SU-DHL-6 (cell line): ENCODE results near the gene ARPC5.

Experiments
- H2AFZ ChIP-seq: fragments of 200-600 bp; sonication (generic); 2 replicates; pipeline ENCODE4 v1.6.1; 2014; ENCODE audit warnings: low read depth, mild to moderate bottlenecking, moderate library complexity, mixed read lengths, antibody characterized with exemption, low read length; ENCODE audit not compliant: severe bottlenecking
- H3F3A ChIP-seq: fragments of 200-600 bp; shearing (Covaris generic); 2 replicates; pipeline ENCODE4 v1.6.0; 2016; ENCODE audit warnings: antibody characterized with exemption, mild to moderate bottlenecking; ENCODE audit not compliant: insufficient read depth
- H3K27ac ChIP-seq: fragments of 200-600 bp; sonication (generic); 2 replicates; pipeline ENCODE4 v1.5.1; 2016; ENCODE audit warnings: low read depth, mild to moderate bottlenecking, low read length, moderate library complexity, mixed read lengths
- H3K27me3 ChIP-seq: fragments of 200-600 bp; sonication (generic), shearing (Covaris generic); 2 replicates; pipeline ENCODE4 v1.6.0; 2014; ENCODE audit warnings: mild to moderate bottlenecking, low read length
- H3K36me3 ChIP-seq: fragments of 200-600 bp; sonication (generic); 2 replicates; pipeline ENCODE4 v1.6.1; 2014; ENCODE audit warnings: mild to moderate bottlenecking, low read length, mixed read lengths
- H3K4me2 ChIP-seq: fragments of 300-600, 200-600 bp; shearing (Covaris generic), sonication (generic); 2 replicates; pipeline ENCODE4 v1.6.0; 2014; ENCODE audit warnings: low read length, low read depth, mild to moderate bottlenecking; ENCODE audit not compliant: poor library complexity, severe bottlenecking
- H3K4me3 ChIP-seq: fragments of 200-600 bp; sonication (generic); 2 replicates; pipeline ENCODE4 v1.5.1; 2014; ENCODE audit warnings: antibody characterized with exemption, low read length, mild to moderate bottlenecking, mixed read lengths; ENCODE audit not compliant: insufficient read depth, poor library complexity, severe bottlenecking
- H3K79me2 ChIP-seq: fragments of 200-600 bp; sonication (generic); 2 replicates; pipeline ENCODE4 v1.6.1; 2014; ENCODE audit warnings: mild to moderate bottlenecking, low read length, moderate library complexity; ENCODE audit not compliant: insufficient read depth
- H3K9ac ChIP-seq: fragments of 200-600 bp; sonication (generic); 2 replicates; pipeline ENCODE4 v1.7.0; 2014; ENCODE audit warnings: mild to moderate bottlenecking, low read length
- H3K9me2 ChIP-seq: fragments of 200-600 bp; sonication (generic); replicated peaks from 2 replicates; pipeline ENCODE4 v1.6.1; 2014; ENCODE audit warnings: low read length; ENCODE audit not compliant: insufficient read depth
- H3K9me3 ChIP-seq: fragments of 200-600 bp; sonication (generic); 2 replicates; pipeline ENCODE4 v1.6.1; 2014; ENCODE audit warnings: low read length, mixed read lengths; ENCODE audit not compliant: insufficient read depth
- H4K20me1 ChIP-seq: fragments of 200-600 bp; sonication (generic); 2 replicates; pipeline ENCODE4 v1.6.1; 2014; ENCODE audit warnings: low read depth, mild to moderate bottlenecking, antibody characterized with exemption, low read length, moderate library complexity, mixed read lengths
- CTCF ChIP-seq: fragments of 200-600 bp; sonication (generic); IDR thresholded peaks from one replicate; pipeline ENCODE4 v1.5.1; 2017; ENCODE audit warnings: antibody characterized with exemption, mild to moderate bottlenecking, low read length, moderate library complexity; ENCODE audit not compliant: insufficient read depth, poor library complexity, severe bottlenecking
- EZH2phosphoT487 ChIP-seq: fragments of 200-600 bp; sonication (generic), shearing (Covaris generic); conservative IDR thresholded peaks from 2 replicates; pipeline ENCODE4 v1.6.1; 2018; ENCODE audit warnings: mild to moderate bottlenecking, antibody characterized with exemption, low read length, moderate library complexity, mixed read lengths

The ARPC5 gene

GRCh38 chr1:183604038-183604808 is 31.4 kb downstream of the ARPC5 start:
- no peak overlapping the region for H3K9ac ChIP-seq
- no peak overlapping the region for H3K4me3 ChIP-seq
- H3K27me3 ChIP-seq, result no peaks in the 10 kb centered on the region
- no peak overlapping the region for H3K4me2 ChIP-seq
- no peaks in the 10 kb centered on the region for H4K20me1 ChIP-seq
- TF ChIP-seq CTCF (no peak), EZH2phosphoT487 (no peak)
- no peaks in the 10 kb centered on the region for H3K9me2 ChIP-seq
- no peaks in the 10 kb centered on the region for H3K9me3 ChIP-seq
- H2AFZ ChIP-seq, result no peak overlapping the region
- no peak overlapping the region for H3K27ac ChIP-seq
- H3F3A ChIP-seq, result no peaks in the 10 kb centered on the region
- no peaks in the 10 kb centered on the region for H3K36me3 ChIP-seq
- H3K79me2 ChIP-seq, result no peaks in the 10 kb centered on the region

- Histone ChIP-seq H3K9me2 (no peaks in the 10 kb centered on the region), H3K4me2 (no peak overlapping the region), H4K20me1 (no peaks in the 10 kb centered on the region), H2AFZ (no peak overlapping the region), H3K79me2 (no peaks in the 10 kb centered on the region), H3K27ac (no peak overlapping the region), H3K9ac (no peak overlapping the region), H3F3A (no peaks in the 10 kb centered on the region), H3K27me3 (no peaks in the 10 kb centered on the region), H3K4me3 (no peak overlapping the region), H3K36me3 (no peaks in the 10 kb centered on the region), H3K9me3 (no peaks in the 10 kb centered on the region)
- TF ChIP-seq CTCF (no peak), EZH2phosphoT487 (no peak)
Measured at GRCh38 chr1:183602510-183602909, 33.1 kb downstream of the ARPC5 start.

GRCh38 chr1:183600634-183601033 is 34.9 kb downstream of the ARPC5 start:
- Histone ChIP-seq H3K9me2 (no peaks in the 10 kb centered on the region), H3K36me3 (no peaks in the 10 kb centered on the region), H3K27me3 (no peaks in the 10 kb centered on the region), H3F3A (no peaks in the 10 kb centered on the region), H3K79me2 (no peaks in the 10 kb centered on the region), H3K9me3 (no peaks in the 10 kb centered on the region), H4K20me1 (no peaks in the 10 kb centered on the region), H3K4me2 (no peak overlapping the region), H3K27ac (no peak overlapping the region), H2AFZ (no peak overlapping the region), H3K4me3 (no peak overlapping the region), H3K9ac (no peak overlapping the region)
- no peak for TF ChIP-seq CTCF
- TF ChIP-seq EZH2phosphoT487, result no peak
